K562 (cell line): Measurements from ENCODE around the gene C22orf39.
A peak's percentile ranks its signal among the peaks of the same experiment; 100 is the strongest.

Source experiments
- ASH1L ChIP-seq: fragments of 450-650 bp; IDR thresholded peaks from 2 replicates; pipeline ENCODE4 v1.6.1; 2018; ENCODE audit warnings: borderline replicate concordance, mild to moderate bottlenecking, low read depth; ENCODE audit not compliant: partially characterized antibody
- JUNB ChIP-seq: fragments of 450-650 bp; formaldehyde crosslinking; conservative IDR thresholded peaks from 2 replicates; pipeline ENCODE4 v1.4.0; 2020; ENCODE audit warnings: mild to moderate bottlenecking
- KLF1 ChIP-seq: fragments of 450-650 bp; IDR thresholded peaks from 2 replicates; pipeline ENCODE4 v1.6.1; 2016; ENCODE audit warnings: missing genetic modification characterization, missing compliant biosample characterization
- MXI1 ChIP-seq: IDR thresholded peaks from 2 replicates; pipeline ENCODE4 v1.6.1; 2011; ENCODE audit warnings: low read depth, mild to moderate bottlenecking, improper control_type of control experiment, low read length
- NFYB ChIP-seq: IDR thresholded peaks from 2 replicates; pipeline ENCODE4 v1.6.1; 2011; ENCODE audit warnings: mild to moderate bottlenecking, moderate library complexity; ENCODE audit not compliant: insufficient read length; ENCODE audit errors: extremely low read depth
- PHF21A ChIP-seq: fragments of 450-650 bp; IDR thresholded peaks from 2 replicates; pipeline ENCODE4 v1.6.1; 2017; ENCODE audit warnings: low read depth, borderline replicate concordance
- RBM15 ChIP-seq: fragments of 200-400 bp; formaldehyde crosslinking; IDR thresholded peaks from 2 replicates; pipeline ENCODE4 v1.6.1; 2018; ENCODE audit warnings: mild to moderate bottlenecking, low read length, moderate library complexity; ENCODE audit not compliant: insufficient read depth
- ZNF12 ChIP-seq: sonication (generic); formaldehyde crosslinking; IDR thresholded peaks from 2 replicates; pipeline ENCODE4 v1.4.0; 2020; ENCODE audit warnings: mild to moderate bottlenecking, missing genetic modification reagents
- ZNF23 ChIP-seq: fragments of 250-450 bp; sonication (Bioruptor Pico); IDR thresholded peaks from 2 replicates; pipeline ENCODE4 v1.4.0; 2020; ENCODE audit warnings: mild to moderate bottlenecking
- ZNF431 ChIP-seq: sonication (generic); formaldehyde crosslinking; IDR thresholded peaks from 2 replicates; pipeline ENCODE4 v1.8.0; 2022; ENCODE audit warnings: mild to moderate bottlenecking, missing genetic modification reagents
- TF ChIP-seq, protein P1 (sequence below): sonication (generic); formaldehyde crosslinking; IDR thresholded peaks from 2 replicates; pipeline ENCODE4 v1.8.0; 2023; ENCODE audit warnings: missing genetic modification reagents, mild to moderate bottlenecking, borderline replicate concordance
- TF ChIP-seq, protein P2 (sequence below), 3 experiments: fragments of 200-800 bp in 1 of 3; fragments of 250-450 bp in 1 of 3; fragments of 450-650 bp in 1 of 3; sonication (Bioruptor Pico) in 1 of 3; sonication (Bioruptor generic) in 1 of 3; formaldehyde crosslinking in 1 of 3; IDR thresholded peaks; 2 replicates each; pipeline versions ENCODE4 v1.6.1 to v1.8.0; 2016 to 2022; ENCODE audit warnings: mild to moderate bottlenecking in 2 of 3, missing genetic modification characterization in 2 of 3, missing compliant biosample characterization in 1 of 3, moderate library complexity in 1 of 3
- TF ChIP-seq, protein P3 (sequence below): sonication (generic); formaldehyde crosslinking; IDR thresholded peaks from 2 replicates; pipeline ENCODE4 v1.9.0; 2022; ENCODE audit warnings: mild to moderate bottlenecking, missing genetic modification reagents
- TF ChIP-seq, protein P4 (sequence below), 3 experiments: IDR thresholded peaks in 2 of 3; conservative IDR thresholded peaks in 1 of 3; 2 replicates each; pipeline ENCODE4 v1.5.1; 2011 to 2012; ENCODE audit warnings: low read length in 3 of 3, mild to moderate bottlenecking in 3 of 3, control low read depth in 2 of 3, improper control_type of control experiment in 1 of 3, inconsistent platforms in 1 of 3, low read depth in 1 of 3, mixed read lengths in 1 of 3, moderate library complexity in 1 of 3; ENCODE audit not compliant: insufficient read depth in 2 of 3

GRCh38 chr22:19448076-19448607 lies 631 bp upstream of the C22orf39 start:
- TF ChIP-seq JUNB (CRISPR knock-in tag) (no peak), NFYB (no peak), ZNF23 (CRISPR knock-in tag) (0 out of 2 replicates have a peak, but pooled peaks have one; percentile 16), ZNF12 (CRISPR knock-in tag) (no peak), MXI1 (no peak), KLF1 (tag) (no peak), ASH1L (no peak), ZNF431 (CRISPR knock-in tag) (no peak), PHF21A (no peak; the same call in 1 of the 2 replicates), RBM15 (no peak)
- TF ChIP-seq, protein P1, sequence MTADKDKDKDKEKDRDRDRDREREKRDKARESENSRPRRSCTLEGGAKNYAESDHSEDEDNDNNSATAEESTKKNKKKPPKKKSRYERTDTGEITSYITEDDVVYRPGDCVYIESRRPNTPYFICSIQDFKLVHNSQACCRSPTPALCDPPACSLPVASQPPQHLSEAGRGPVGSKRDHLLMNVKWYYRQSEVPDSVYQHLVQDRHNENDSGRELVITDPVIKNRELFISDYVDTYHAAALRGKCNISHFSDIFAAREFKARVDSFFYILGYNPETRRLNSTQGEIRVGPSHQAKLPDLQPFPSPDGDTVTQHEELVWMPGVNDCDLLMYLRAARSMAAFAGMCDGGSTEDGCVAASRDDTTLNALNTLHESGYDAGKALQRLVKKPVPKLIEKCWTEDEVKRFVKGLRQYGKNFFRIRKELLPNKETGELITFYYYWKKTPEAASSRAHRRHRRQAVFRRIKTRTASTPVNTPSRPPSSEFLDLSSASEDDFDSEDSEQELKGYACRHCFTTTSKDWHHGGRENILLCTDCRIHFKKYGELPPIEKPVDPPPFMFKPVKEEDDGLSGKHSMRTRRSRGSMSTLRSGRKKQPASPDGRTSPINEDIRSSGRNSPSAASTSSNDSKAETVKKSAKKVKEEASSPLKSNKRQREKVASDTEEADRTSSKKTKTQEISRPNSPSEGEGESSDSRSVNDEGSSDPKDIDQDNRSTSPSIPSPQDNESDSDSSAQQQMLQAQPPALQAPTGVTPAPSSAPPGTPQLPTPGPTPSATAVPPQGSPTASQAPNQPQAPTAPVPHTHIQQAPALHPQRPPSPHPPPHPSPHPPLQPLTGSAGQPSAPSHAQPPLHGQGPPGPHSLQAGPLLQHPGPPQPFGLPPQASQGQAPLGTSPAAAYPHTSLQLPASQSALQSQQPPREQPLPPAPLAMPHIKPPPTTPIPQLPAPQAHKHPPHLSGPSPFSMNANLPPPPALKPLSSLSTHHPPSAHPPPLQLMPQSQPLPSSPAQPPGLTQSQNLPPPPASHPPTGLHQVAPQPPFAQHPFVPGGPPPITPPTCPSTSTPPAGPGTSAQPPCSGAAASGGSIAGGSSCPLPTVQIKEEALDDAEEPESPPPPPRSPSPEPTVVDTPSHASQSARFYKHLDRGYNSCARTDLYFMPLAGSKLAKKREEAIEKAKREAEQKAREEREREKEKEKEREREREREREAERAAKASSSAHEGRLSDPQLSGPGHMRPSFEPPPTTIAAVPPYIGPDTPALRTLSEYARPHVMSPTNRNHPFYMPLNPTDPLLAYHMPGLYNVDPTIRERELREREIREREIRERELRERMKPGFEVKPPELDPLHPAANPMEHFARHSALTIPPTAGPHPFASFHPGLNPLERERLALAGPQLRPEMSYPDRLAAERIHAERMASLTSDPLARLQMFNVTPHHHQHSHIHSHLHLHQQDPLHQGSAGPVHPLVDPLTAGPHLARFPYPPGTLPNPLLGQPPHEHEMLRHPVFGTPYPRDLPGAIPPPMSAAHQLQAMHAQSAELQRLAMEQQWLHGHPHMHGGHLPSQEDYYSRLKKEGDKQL = no peak
- TF ChIP-seq, protein P2, sequence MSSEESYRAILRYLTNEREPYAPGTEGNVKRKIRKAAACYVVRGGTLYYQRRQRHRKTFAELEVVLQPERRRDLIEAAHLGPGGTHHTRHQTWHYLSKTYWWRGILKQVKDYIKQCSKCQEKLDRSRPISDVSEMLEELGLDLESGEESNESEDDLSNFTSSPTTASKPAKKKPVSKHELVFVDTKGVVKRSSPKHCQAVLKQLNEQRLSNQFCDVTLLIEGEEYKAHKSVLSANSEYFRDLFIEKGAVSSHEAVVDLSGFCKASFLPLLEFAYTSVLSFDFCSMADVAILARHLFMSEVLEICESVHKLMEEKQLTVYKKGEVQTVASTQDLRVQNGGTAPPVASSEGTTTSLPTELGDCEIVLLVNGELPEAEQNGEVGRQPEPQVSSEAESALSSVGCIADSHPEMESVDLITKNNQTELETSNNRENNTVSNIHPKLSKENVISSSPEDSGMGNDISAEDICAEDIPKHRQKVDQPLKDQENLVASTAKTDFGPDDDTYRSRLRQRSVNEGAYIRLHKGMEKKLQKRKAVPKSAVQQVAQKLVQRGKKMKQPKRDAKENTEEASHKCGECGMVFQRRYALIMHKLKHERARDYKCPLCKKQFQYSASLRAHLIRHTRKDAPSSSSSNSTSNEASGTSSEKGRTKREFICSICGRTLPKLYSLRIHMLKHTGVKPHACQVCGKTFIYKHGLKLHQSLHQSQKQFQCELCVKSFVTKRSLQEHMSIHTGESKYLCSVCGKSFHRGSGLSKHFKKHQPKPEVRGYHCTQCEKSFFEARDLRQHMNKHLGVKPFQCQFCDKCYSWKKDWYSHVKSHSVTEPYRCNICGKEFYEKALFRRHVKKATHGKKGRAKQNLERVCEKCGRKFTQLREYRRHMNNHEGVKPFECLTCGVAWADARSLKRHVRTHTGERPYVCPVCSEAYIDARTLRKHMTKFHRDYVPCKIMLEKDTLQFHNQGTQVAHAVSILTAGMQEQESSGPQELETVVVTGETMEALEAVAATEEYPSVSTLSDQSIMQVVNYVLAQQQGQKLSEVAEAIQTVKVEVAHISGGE (CRISPR knock-in tag; IDR thresholded peaks at IDR 0.05) = no peak
- TF ChIP-seq, protein P3, sequence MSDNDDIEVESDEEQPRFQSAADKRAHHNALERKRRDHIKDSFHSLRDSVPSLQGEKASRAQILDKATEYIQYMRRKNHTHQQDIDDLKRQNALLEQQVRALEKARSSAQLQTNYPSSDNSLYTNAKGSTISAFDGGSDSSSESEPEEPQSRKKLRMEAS (CRISPR knock-in tag) = no peak
- TF ChIP-seq, protein P4, sequence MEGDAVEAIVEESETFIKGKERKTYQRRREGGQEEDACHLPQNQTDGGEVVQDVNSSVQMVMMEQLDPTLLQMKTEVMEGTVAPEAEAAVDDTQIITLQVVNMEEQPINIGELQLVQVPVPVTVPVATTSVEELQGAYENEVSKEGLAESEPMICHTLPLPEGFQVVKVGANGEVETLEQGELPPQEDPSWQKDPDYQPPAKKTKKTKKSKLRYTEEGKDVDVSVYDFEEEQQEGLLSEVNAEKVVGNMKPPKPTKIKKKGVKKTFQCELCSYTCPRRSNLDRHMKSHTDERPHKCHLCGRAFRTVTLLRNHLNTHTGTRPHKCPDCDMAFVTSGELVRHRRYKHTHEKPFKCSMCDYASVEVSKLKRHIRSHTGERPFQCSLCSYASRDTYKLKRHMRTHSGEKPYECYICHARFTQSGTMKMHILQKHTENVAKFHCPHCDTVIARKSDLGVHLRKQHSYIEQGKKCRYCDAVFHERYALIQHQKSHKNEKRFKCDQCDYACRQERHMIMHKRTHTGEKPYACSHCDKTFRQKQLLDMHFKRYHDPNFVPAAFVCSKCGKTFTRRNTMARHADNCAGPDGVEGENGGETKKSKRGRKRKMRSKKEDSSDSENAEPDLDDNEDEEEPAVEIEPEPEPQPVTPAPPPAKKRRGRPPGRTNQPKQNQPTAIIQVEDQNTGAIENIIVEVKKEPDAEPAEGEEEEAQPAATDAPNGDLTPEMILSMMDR (IDR thresholded peaks at IDR 0.05 in 2 of 3, conservative IDR thresholded peaks at IDR 0.05 in 1 of 3; ENCODE audit: insufficient read depth in 2 of 3, low read depth in 1 of 3, low read length in 3 of 3) = no peak
